Adrenal gland (tissue), 12 donors: ENCODE measurements around the gene TMA7. TPM values are rescaled to one million over a fixed set of nuclear protein-coding genes. Genes with fewer than 3 reads are reported as not detected.

ENCODE experiments used
- DNase-seq, 7 donors: peaks; one replicate each; pipeline ENCODE4 v3.0.0-alpha.2; 2019 to 2020
- H3K27ac ChIP-seq, 5 donors: fragments of 200-600 bp; sonication (generic) in 4 of 5; 1 replicate in 3 of 5; 2 replicates in 2 of 5; pipeline versions ENCODE4 v1.5.1 to v1.8.0; 2016 to 2020; ENCODE audit warnings: mild to moderate bottlenecking in 1 of 5
- H3K27me3 ChIP-seq: fragments of 200-600 bp; 2 replicates; pipeline ENCODE4 v1.8.0; 2021
- H3K36me3 ChIP-seq, 2 donors: fragments of 200-600 bp; replicated peaks in 1 of 2; 1 replicate in 1 of 2; 2 replicates in 1 of 2; pipeline versions ENCODE4 v1.5.1 to v1.8.0; 2018 to 2022
- H3K4me1 ChIP-seq, 2 donors: fragments of 200-600 bp; replicated peaks in 1 of 2; 1 replicate in 1 of 2; 2 replicates in 1 of 2; pipeline versions ENCODE4 v1.5.1 to v1.8.0; 2018 to 2021
- H3K4me3 ChIP-seq, 4 donors: fragments of 200-600 bp; sonication (generic) in 3 of 4; one replicate each; pipeline ENCODE4 v1.5.1; 2016 to 2018
- H3K9me3 ChIP-seq, 3 donors: fragments of 200-600 bp; sonication (generic) in 1 of 3; replicated peaks in 1 of 3; 1 replicate in 2 of 3; 2 replicates in 1 of 3; pipeline versions ENCODE4 v1.5.1 to v1.8.0; 2016 to 2021
- POLR2A ChIP-seq, 2 donors: fragments of 450-650 bp; IDR thresholded peaks; one replicate each; pipeline ENCODE4 v1.6.1; 2017; ENCODE audit warnings: antibody characterized with exemption in 2 of 2, mild to moderate bottlenecking in 2 of 2, moderate library complexity in 1 of 2
- WGBS, 4 donors: extraction: QIAGEN DNeasy Blood & Tissue Kit in 2 of 4; methylation state at CpG; one replicate each; pipeline versions ENCODE4 v1.1.5 to v1.1.7; 2013 to 2017; 5-methylcytosine and 5-hydroxymethylcytosine counted together
- intact Hi-C, 2 donors: fragments of 100-400 bp; cut with DNase I; formaldehyde crosslinking; loops; one replicate each; pipeline versions ENCODE4 v1.14.1 to v1.15.0; 2022 to 2023
- polyA plus RNA-seq, 3 donors: library from polyadenylated mRNA; stranded (reverse); fragments of 200-250 nt in 2 of 3; fragments of 350-450 nt in 1 of 3; fragmentation: Illumina TruSeq in 1 of 3; extraction: RNeasy Lipid Tissue Mini Kit (QIAGEN cat#74804) in 1 of 3; gene quantifications; one replicate each; pipeline ENCODE4 v1.2.3, GENCODE V29; 2013 to 2014
- total RNA-seq, 9 donors: library from RNA; depleted of rRNA in 4 of 9; stranded (reverse); fragments of >200 nt in 4 of 9; fragments of 120-200 nt in 1 of 9; fragmentation: NEBNext Ultra II Directional in 1 of 9; extraction: Animal tissue kit (Norgen Biotek cat#: 25700) in 1 of 9; gene quantifications; one replicate each; pipeline versions ENCODE4 v1.1.0 to v1.2.4, GENCODE V29; 2013 to 2023
- TF ChIP-seq, protein P1 (sequence below), 6 experiments: fragments of 450-650 bp in 4 of 6; fragments of 200-600 bp in 2 of 6; sonication (generic) in 1 of 6; IDR thresholded peaks; 1 replicate in 5 of 6; 2 replicates in 1 of 6; pipeline versions ENCODE4 v1.5.1 to v1.8.0; 2016 to 2021; ENCODE audit warnings: antibody characterized with exemption in 6 of 6, mild to moderate bottlenecking in 2 of 6, moderate library complexity in 1 of 6
- donor health status: healthy with polysubstance abuse.
- donor health status: Bipolar disorder and iron deficiency.
- donor health status: DM: yes; HTN: yes; CAD: no.
- donor health status: DM: no; HTN: no; CAD: no.
- donor health status: DM: no; HTN: no; CAD: no.
- donor health status: DM: yes; HTN: yes; CAD: no.

TMA7 gene
- total and polyA plus RNA-seq, 12 donors: 177 to 891 (median 284) TPM

DNA sequence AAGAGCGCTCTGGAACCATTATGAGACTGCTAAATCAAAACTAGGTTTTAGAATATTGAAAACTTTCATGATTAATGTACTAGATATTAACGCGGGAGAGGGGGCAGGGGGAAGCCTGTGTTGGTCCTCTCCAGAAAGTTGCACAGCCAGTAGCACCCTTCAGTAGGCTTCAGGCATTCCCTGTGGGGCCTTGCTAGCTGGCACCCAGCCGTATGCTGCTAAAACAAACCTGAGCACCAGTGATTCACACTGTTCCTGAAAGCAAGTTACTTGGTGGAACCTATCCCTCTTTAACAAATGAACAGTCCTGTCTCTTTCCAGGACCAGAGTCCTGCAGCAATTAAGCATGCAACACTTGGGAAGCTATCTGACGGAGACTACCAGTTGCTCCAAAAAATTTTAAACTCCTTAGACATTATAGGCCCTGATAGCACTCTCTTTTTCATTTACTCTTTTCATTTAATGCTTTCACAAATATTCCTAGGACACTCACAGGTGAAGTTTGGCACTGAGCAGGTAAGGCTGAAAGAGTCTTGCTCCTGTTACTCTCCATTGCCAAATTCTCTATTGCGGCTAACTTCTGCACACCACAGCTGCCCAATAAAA is 5.3 kb downstream of the TMA7 start:
- H3K27ac ChIP-seq: no peak overlapping the region
- peaks cover 26 to 36% of the 10 kb centered on the region in 2 donors for H3K4me1 ChIP-seq
- TF ChIP-seq, protein P1, sequence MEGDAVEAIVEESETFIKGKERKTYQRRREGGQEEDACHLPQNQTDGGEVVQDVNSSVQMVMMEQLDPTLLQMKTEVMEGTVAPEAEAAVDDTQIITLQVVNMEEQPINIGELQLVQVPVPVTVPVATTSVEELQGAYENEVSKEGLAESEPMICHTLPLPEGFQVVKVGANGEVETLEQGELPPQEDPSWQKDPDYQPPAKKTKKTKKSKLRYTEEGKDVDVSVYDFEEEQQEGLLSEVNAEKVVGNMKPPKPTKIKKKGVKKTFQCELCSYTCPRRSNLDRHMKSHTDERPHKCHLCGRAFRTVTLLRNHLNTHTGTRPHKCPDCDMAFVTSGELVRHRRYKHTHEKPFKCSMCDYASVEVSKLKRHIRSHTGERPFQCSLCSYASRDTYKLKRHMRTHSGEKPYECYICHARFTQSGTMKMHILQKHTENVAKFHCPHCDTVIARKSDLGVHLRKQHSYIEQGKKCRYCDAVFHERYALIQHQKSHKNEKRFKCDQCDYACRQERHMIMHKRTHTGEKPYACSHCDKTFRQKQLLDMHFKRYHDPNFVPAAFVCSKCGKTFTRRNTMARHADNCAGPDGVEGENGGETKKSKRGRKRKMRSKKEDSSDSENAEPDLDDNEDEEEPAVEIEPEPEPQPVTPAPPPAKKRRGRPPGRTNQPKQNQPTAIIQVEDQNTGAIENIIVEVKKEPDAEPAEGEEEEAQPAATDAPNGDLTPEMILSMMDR (IDR thresholded peaks at IDR 0.05): no peak
- TF ChIP-seq POLR2A (IDR thresholded peaks at IDR 0.05): no peak
- H3K27me3 ChIP-seq: no peaks in the 10 kb centered on the region
- H3K9me3 ChIP-seq: no peaks in the 10 kb centered on the region
- intact Hi-C loops: no loop called here
- no peak overlapping the region for H3K4me3 ChIP-seq
- WGBS, 4 donors: 65 to 75% (median 68%) methylated on average over 6 of the region's 6 CpGs
- DNase-seq: no peak
- H3K36me3 ChIP-seq: peaks cover 0 to 22% of the 10 kb centered on the region in 2 donors

DNA sequence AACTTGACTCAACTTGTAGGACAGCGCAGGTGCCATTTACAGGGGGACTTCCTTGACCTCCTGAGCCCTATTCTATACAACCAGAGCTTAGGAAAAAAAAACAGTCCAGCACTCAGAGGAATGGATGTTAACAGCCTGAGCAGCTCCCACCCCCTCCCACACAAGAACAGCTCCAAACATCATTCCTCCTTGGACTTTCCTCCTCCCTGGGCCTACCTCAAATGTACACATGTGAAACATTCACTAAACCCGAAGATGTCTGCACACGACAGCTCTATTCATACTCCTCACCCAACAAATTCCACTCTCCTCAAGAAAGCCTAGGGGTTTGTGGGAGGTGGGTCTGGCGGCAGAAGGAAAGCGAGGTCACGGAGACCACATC is 6.0 kb downstream of the TMA7 start:
- intact Hi-C loops: no loop called here
- Histone ChIP-seq H3K27ac (peak overlapping the region in 4 of 5 donors; percentile 68 to 96 (median 87)), H3K4me1 (peaks cover 23 to 33% of the 10 kb centered on the region in 2 donors), H3K9me3 (no peaks in the 10 kb centered on the region), H3K36me3 (peaks cover 0 to 22% of the 10 kb centered on the region in 2 donors), H3K27me3 (no peaks in the 10 kb centered on the region), H3K4me3 (peak overlapping the region; percentile 62 to 92 (median 85))
- DNase-seq: no peak
- 12 to 31% (median 15%) methylated on average over 3 to 6 of the region's 6 CpGs for WGBS, 4 donors
- TF ChIP-seq, protein P1 (IDR thresholded peaks at IDR 0.05): no peak
- no peak for TF ChIP-seq POLR2A (IDR thresholded peaks at IDR 0.05)

DNA sequence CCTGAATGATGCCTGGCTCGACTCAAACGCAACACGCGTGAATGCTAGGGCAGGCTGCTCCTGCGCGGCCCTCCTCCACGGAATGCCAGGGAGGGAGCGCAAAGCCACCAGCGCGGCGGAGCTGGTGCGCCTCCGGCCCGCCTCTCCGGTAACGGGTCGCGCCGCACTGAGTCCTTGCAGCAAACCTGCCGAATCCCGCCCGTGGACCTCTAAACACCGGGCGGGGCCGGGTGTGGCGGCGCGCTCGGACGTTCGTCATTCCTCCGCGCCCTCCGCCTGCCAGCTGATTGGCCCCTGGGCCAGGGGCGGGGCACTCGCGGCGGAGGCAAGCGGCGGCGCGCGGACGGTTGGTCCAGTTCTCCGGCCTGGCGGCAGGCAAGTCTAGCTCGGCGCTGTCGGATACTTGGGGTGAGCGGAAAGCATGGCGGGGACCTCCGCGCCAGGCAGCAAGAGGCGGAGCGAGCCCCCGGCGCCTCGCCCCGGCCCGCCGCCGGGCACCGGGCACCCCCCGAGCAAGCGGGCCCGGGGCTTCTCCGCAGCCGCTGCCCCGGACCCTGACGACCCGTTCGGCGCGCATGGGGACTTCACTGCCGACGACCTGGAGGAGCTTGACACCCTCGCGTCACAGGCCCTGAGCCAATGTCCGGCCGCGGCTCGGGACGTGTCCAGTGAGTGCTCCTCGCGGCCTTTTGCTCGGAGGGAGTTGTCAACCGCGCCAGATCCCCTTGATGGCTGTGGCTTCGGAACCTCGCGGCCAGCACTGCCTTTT is 6.6 kb downstream of the TMA7 start, which contains the start of gene ATRIP:
ATRIP (plus strand) TSS at position 313 of the 769 bp plus-strand sequence; CDS start at position 422, 109 bp downstream.
- no peaks in the 10 kb centered on the region for H3K9me3 ChIP-seq
- H3K27ac ChIP-seq: peak within 1 kb of the TSS; percentile 68 to 96 (median 86)
- peaks cover 17 to 28% of the 10 kb centered on the region in 2 donors for H3K4me1 ChIP-seq
- H3K4me3 ChIP-seq: peak within 1 kb of the TSS; percentile 62 to 92 (median 85)
- H3K27me3 ChIP-seq: no peaks in the 10 kb centered on the region
- intact Hi-C loops: no loop called here
- H3K36me3 ChIP-seq: peaks cover 0 to 22% of the 10 kb centered on the region in 2 donors
- DNase-seq: peak; percentile 87 to 95 (median 90)
- peak; percentile 90 to 95 for TF ChIP-seq POLR2A (IDR thresholded peaks at IDR 0.05)
- TF ChIP-seq, protein P1 (IDR thresholded peaks at IDR 0.05): no peak
- whole genome bisulfite sequencing, 4 donors: 0 to 1% (median 0%) methylated on average over 11 to 91 of the region's 91 CpGs

DNA sequence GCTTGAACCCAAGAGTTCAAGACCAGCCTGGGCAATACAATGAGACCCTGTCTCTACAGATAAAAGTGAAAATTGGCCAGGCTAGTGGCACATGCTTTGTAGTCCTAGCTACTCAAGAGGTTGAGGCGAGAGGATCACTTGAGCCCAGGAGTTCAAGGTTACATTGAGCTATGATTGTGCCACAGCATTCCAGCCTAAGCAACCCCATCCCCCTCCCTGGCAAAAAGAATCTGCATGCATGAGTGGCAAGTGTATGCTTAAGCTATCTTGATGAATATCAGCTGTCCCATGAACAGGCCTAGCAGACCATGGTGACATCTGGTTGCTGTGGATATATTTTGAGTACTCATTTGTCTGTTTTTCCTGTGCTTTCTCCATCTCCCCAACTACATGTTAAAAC is 11.2 kb downstream of the TMA7 start:
- H3K36me3 ChIP-seq: peaks cover 0 to 43% of the 10 kb centered on the region in 2 donors
- intact Hi-C loops: no loop called here
- peak in 2 of 7 donors; percentile 22 to 44 for DNase-seq
- TF ChIP-seq, protein P1 (IDR thresholded peaks at IDR 0.05): no peak
- TF ChIP-seq POLR2A (IDR thresholded peaks at IDR 0.05): no peak
- peaks cover 7 to 13% of the 10 kb centered on the region in 2 donors for H3K4me1 ChIP-seq
- 29 to 63% (median 43%) methylated on average over 1 of the region's 1 CpG for WGBS, 4 donors
- H3K9me3 ChIP-seq: no peaks in the 10 kb centered on the region
- no peak overlapping the region for H3K4me3 ChIP-seq
- no peaks in the 10 kb centered on the region for H3K27me3 ChIP-seq
- no peak overlapping the region for H3K27ac ChIP-seq
